ENCODE results near the gene PPFIBP1. TPM values are rescaled to one million over a fixed set of nuclear protein-coding genes. Genes with fewer than 3 reads are reported as not detected.

The PPFIBP1 gene
- total and polyA plus RNA-seq, 2 of the 4 experiments (the other 2 are of a cell fraction) = 30.4 to 72.2 TPM

DNA sequence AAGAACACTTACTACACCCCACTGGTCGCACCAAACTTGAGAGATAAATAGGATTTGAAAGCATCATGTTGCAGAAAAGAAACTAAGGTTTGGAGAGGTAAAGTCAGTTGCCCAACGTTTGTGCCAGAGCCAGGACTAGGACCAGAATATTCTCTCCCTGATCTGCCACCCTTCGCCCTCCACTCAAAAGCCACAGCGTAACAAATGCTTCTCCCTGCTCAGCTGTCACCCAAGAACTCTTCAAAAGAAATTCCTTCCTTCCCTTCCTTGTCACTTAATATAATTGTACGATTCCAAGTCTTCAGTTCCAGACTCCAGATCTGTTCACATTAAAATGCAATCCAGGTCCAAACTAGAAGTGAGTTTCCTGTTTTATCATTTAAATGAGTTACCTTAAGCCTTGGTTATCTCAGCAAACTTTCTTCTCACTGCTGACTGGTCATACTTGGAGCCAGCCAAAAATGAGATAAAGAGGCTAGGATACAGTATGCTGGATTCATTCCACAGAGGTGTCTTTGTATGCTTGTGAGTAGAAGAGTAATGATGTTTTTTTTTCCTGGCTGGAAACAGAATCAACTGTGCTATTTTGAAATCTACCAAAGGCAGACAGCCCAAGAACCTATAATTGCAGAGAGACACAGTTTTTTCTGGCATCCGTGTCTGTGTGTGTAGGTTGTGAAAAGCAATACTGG is 12.8 kb upstream of the PPFIBP1 start:
- Histone ChIP-seq H4K20me1 (ENCODE audit: insufficient read depth, low read length) (no peaks in the 10 kb centered on the region), H2BK120ac (ENCODE audit: low read depth, low read length) (no peak overlapping the region), H3K4ac (ENCODE audit: low read depth, low read length) (no peak overlapping the region), H2AFZ (replicated peaks; ENCODE audit: low read length, poor library complexity) (no peak overlapping the region), H2BK15ac (ENCODE audit: low read depth, low read length) (no peak overlapping the region), H3K27ac (ENCODE audit: insufficient read depth, low read length) (no peak overlapping the region), H3K18ac (ENCODE audit: low read depth, low read length) (no peak overlapping the region), H3K36me3 (ENCODE audit: control insufficient read depth, insufficient read depth, low read length) (no peaks in the 10 kb centered on the region), H2AK9ac (replicated peaks; ENCODE audit: low read depth, low read length, poor library complexity) (no peak overlapping the region), H3K9me1 (ENCODE audit: insufficient read depth, low read length) (0 out of 2 replicates have a peak, but pooled peaks cover 2% of the 10 kb centered on the region), H2BK5ac (ENCODE audit: low read depth, low read length, poor library complexity, severe bottlenecking) (no peak overlapping the region), H2BK20ac (ENCODE audit: low read depth, low read length) (no peak overlapping the region; the same call in 1 of the 2 replicates), H3K14ac (replicated peaks; ENCODE audit: low read depth, low read length) (no peak overlapping the region), H3K27me3 (ENCODE audit: control insufficient read depth, insufficient read depth, low read length) (no peaks in the 10 kb centered on the region), H4K8ac (ENCODE audit: low read depth in 2 of 2, low read length in 2 of 2) (no peak overlapping the region), H4K91ac (ENCODE audit: insufficient read depth, low read depth, low read length) (no peak overlapping the region), H3K4me3 (ENCODE audit: insufficient read depth, low read depth, low read length) (no peak overlapping the region), H3K4me1 (ENCODE audit: control insufficient read depth, insufficient read depth, low read length) (peaks cover 3% of the 10 kb centered on the region), H3K9ac (ENCODE audit: low read depth, low read length) (no peak overlapping the region), H3K9me3 (ENCODE audit: control insufficient read depth, insufficient read depth, low read length) (peaks cover 2% of the 10 kb centered on the region; the same call in 1 of the 2 replicates), H3K23ac (ENCODE audit: low read depth, low read length) (no peak overlapping the region), H4K5ac (ENCODE audit: low read depth, low read length) (no peak overlapping the region), H3K79me1 (ENCODE audit: low read depth in 1 of 2, low read length in 2 of 2) (no peaks in the 10 kb centered on the region), H3K56ac (ENCODE audit: extremely low read depth, insufficient read depth, low read length) (no peak overlapping the region), H2AK5ac (ENCODE audit: low read depth, low read length) (no peak overlapping the region), H3K4me2 (ENCODE audit: low read depth, low read length) (peak overlapping the region; percentile 65)
- intact Hi-C loops (cut with micrococcal nuclease) = no loop called here
- ATAC-seq (ENCODE audit: low read depth) (peak; percentile 37), DNase-seq (peak; percentile 72)
- ChIA-PET CTCF (no interaction called here), POLR2A (ENCODE audit: unreplicated experiment) (no interaction called here)
- BruUV-seq (replicated peaks) = no TSS peak
- WGBS, 2 experiments (ENCODE audit: extremely low coverage in 2 of 2, insufficient read length in 1 of 2) = 68% methylated on average over 3 of the region's 6 CpGs; no CpG with 5 or more reads in 1 of the 2 experiments
- no peak for TF ChIP-seq MAFK (IDR thresholded peaks at IDR 0.05; ENCODE audit: low read depth, low read length)
- dilution Hi-C loops (cut with HindIII; ENCODE audit: low sequenced_read_pairs, unreplicated experiment) = no loop called here
- in situ Hi-C loops (cut with MboI; ENCODE audit: low sequenced_read_pairs) = no loop called here

Measured in IMR-90 (cell line).